ENCODE results near the gene GGA3.
"Not testable (repeated sequence)": the region's sequence is repeated elsewhere in the genome, so short reads cannot be mapped to it uniquely, and the experiment has no call there.

GGA3 gene

GRCh38 chr17:75261336-75262111 lies at the start of gene GGA3, which contains the start of gene MRPS7:
TSS of gene GGA3 (minus strand) at chr17:75261606. CDS start at chr17:75261587, 19 bp downstream.
TSS of gene MRPS7 (plus strand) at chr17:75261879. CDS start at chr17:75261901, 22 bp downstream.
- peak; percentile 96 for DNase-seq (ENCODE audit: low spot score)

DNA sequence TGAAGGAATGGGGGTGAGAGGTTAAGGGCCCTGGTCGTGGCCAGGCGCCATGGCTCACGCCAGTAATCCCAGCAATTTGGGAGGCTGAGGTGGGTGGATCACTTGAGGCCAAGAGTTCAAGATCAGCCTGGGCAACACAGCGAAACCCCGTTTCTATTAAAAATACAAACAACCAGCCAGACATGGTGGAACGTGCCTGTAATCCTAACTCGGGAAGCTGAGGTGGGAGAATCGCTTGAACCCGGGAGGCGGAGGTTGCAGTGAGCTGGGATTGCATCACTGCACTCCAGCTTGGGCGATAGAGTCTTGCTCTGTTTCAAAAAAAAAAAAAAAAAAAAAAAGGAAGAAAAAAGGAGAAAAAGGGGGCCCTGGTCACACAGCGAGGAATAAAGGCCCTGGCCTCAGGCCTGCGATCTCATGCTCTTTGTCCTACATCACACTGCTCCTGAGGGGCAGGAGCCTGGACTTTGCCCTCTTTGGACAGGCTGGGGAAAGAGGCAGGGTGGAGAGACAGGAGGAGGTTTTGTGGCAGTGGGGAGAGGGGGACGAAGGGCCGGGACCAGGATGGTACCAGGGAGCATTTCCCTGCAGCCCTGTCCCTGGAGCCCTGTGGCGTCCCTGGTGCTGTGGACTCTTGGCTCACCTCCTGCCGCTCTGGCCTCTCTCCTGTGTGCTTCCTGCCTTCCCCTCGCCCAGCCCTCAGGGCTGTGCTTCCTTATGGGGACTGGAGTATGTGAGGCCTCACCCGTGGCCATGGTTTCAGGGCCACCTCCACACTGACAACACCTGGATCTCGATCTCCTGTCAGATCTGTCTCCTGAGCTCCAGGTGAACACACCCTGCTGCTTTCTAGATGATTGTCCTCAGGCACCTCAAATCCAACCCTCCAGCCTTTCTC lies 47.6 kb upstream of the GGA3 start:
- no peak for DNase-seq (ENCODE audit: low spot score)

DNA sequence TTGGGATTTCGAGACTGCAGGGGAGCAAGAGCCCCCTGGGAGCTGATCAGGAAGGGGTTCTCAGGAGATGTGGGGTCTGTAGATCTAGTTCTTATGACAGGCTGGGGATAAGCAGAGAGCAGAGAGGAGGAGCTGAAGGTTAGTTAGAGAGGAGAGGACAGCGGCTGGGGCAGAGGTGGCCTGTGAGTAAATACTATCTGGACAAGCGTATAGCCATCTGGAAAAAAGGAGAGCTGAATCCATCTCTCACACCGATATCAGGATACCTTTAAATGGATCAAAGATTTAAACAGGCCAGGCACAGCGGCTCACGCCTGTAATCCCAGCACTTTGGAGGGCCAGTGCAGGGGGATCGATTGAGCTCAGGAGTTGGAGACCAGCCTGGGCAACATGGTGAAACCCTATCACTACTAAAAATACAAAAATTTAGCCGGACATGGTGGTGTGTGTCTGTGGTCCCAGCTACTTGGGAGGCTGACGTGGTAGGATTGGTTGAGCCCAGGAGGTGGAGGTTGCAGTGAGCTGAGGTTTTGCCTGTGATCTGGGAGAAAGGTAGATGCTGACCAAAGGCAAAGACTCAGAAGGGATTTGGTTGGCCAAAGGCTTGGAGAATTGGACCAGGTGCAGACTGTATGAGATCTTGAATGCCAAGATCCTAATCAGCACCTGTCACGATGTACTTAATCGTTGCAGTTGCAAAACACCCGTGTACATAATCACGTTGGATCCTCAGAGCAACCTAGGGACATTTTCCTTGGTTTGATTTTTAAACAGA lies 46.7 kb upstream of the GGA3 start:
- DNase-seq (ENCODE audit: low spot score), result no peak

DNA sequence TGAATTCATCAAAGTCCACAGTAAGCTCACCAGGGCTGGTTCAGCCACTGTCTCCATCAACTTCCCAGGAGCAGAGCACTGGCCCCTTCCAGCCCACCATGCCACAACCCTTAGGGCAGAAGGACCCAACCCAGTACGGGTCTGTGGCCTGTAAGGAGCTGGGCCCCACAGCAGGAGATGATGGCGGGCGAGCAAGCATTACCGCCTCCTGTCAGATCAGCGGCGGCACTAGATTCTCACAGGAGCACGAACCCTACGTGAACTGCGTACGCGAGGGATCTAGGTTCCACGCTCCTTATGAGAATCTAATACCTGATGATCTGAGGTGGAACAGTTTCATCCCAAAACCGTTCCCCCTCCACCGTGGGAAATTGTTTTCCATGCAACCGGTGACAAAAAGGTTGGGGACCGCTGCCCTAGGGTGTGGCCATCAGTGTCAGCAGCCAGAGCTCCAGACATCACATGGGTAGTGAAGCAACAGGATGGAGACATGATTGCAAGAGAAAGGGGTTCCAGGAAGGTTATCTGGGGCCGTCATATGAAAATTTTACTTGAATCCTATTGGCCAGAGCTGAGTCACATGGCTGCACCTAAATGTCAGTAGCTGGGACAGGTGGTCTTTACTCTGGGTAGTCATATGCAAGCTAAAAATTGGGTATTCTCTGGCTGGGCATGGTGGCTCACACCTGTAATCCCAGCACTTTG lies 40.2 kb upstream of the GGA3 start:
- no peak for DNase-seq (ENCODE audit: low spot score)

DNA sequence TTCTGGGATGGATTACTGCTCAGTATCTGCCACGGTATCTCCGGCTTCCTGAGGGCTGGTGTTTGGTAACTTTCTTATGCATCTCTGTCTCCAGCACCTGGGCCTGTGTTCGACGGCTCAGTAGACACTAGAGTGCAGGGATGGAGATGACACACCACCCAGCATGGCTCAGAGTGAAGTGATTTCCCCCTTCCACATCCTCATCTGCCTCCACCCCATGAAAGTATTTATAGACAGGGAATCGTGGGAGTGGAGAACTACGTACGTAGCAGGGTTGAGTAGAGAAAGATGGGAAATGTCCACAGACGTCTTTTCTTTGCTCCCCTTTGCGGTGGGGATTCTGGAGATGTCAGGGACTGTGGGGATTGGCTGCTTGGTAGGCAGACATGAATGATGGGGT lies 39.6 kb upstream of the GGA3 start:
- DNase-seq (ENCODE audit: low spot score), result no peak

DNA sequence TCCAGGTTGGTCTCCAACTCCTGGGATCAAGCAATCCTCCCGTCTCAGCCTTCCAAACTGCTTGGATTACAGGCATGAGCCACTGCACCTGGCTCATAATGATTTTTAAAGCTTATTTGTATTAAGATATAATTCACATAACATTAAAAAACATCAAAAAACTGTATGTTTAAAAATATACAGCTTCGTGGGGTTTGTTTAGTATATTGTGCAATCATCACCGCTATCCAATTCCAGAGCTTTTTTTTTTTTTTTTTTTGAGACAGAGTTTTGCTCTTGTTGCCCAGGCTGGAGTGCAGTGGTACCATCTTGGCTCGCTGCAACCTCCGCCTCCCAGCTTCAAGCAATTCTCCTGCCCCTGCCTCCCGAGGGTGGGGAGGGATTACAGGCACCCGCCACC lies 38.9 kb upstream of the GGA3 start:
- DNase-seq (ENCODE audit: low spot score), result no peak

DNA sequence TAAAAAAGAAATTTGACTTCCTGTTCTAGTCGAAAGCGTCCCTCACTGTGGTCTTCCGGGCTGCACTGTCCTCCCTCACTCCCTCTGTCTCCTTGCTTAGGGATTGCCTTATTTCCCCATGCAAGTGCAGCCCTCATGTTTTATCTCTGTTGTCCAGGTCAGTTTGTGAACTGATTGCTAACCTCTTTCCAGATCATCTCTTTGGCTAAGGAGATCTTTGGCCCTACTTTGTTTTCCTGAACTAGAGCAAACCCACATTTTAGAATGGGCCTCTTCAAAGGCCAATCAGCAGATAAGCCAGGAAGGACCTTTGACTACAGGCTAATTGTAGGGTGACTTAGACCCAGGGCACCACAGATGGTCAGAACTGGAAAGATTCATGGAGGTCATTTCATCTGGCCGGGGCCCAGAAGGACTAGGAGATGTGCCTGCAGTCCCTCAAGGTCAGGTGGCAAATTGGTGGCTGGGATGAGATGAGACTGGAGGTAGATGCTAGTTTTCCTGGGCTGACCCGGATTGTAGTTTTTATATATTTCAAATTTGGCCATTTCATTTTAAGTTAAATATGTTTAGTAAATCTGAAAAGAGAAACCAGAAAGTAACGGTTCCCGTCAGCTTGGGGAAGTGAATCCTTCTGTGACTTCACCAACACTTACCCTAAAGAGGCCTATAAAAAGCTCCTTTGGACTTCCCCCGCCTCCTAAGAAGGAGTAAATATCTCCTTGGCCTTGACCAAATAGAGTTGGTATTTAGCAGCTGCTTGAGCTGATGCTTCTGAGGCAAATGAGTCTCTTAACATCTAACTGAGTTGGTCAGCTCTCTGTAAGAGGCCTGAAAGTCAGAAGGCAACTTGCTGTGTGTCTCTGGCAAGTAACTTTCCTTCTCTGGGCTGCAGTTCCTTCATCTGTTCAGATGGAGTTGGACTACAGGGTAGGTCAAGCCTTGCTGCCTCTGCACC lies 34.1 kb upstream of the GGA3 start:
- peak; percentile 95 for DNase-seq (ENCODE audit: low spot score)

DNA sequence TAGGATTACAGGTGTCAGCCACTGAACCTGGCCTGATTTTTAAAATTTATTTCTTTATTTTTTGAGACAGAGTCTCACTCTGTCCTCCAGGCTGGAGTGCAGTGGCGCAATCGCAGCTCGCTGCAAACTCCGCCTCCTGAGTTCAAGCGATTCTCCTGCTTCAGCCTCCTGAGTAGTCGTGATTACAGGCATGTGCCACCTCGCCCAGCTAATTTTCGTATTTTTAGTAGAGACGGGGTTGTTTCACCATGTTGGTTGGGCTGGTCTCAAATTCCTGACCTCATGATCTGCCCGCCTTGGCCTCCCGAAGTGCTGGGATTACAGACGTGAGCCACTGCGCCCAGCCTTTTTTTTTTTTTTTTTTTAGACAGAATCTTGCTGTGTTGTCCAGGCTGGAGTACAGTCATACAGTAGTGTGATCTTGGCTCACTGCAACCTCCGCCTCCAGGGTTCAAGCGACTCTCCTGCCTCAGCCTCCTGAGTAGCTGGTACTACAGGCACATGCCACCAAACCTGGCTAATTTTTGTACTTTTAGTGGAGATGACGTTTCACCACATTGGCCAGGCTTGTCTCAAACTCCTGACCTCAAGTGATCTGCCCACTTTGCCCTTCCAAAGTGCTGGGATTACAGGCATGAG lies 31.5 kb upstream of the GGA3 start:
- not testable (repeated sequence) for DNase-seq (ENCODE audit: low spot score)

GRCh38 chr17:75289832-75290337 lies 28.5 kb upstream of the GGA3 start:
- peak; percentile 88 for DNase-seq (ENCODE audit: low spot score)

- peak; percentile 99 for DNase-seq (ENCODE audit: low spot score)
Measured at GRCh38 chr17:75289115-75289831, 27.9 kb upstream of the GGA3 start, which contains the start of gene SLC25A19. TSS of gene SLC25A19 (minus strand) at chr17:75289433. CDS start at chr17:75286764, 2,669 bp downstream.

DNA sequence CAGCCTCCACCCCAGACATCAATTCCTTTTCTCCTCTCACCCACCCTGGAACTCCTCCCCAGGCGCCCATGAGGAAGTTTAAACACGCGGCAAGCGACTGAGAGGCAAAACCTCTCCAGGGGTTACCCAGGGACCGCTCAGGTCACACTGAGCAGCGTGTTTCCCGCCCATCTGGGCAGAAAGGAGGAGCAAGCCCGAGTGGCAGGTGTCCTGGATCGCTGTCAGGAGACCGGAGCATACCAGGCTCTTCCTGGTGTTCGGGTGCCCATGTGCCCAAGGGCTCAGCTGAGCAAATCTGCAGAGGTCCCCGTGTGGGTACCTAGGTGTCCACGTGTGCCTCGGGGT lies 27.3 kb upstream of the GGA3 start:
- peak; percentile 85 for DNase-seq (ENCODE audit: low spot score)

DNA sequence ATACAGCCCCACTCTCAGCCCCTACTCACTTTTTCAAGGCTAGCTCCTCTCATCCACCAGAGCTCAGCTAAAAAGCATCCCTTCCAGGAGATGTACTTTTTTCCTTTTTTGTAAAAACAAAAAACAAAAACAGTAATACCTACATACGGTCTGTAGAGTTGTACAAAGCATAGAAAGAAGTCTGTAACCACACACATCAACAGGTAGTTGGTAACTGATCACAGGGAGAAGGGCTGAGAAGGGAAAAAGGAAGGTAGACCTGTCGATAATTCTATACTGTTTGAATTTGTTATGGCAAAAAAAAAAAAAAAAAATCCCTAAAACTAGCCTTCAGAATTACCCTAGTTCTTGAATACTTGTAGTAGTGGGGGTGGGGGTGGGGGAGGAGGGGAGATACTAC lies 27.0 kb upstream of the GGA3 start:
- DNase-seq (ENCODE audit: low spot score), result no peak

DNA sequence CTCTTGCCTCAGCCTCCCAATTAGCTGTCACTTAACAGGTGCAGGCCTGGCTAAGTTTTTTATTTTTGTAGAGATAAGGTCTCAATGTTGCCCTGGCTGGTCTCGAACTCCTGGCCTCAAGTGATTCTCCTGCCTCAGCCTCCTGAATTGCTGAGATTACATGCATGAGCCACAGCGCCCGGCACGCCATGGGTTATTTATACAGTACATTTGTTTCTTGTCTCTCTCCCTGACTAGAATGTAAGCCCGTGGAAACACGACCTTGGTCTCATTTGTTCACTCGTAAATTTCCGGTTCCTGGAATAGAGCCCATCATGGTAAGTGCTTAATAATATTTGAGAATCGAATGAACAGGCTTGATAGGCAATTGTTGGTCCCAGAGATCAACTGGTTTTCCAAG lies 25.8 kb upstream of the GGA3 start:
- no peak for DNase-seq (ENCODE audit: low spot score)

GRCh38 chr17:75285123-75285522 lies 23.7 kb upstream of the GGA3 start:
- DNase-seq (ENCODE audit: low spot score), result no peak

DNA sequence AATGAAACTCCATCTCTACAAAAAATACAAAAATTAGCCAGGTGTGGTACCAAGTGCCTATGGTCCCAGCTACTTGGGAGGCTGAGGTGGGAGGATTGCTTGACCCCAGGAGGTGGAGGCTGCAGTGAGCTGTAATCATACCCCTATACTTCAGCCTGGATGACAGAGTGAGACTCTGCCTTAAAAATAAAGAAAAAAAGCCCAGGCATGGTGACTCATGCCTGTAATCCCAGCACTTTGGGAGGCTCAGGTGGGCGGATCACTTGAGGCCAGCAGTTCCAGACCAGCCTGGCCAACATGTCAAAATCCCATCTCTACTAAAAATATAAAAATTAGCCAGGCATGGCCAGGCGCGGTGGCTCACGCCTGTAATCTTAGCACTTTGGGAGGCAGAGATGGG lies 18.8 kb upstream of the GGA3 start:
- not testable (repeated sequence) for DNase-seq (ENCODE audit: low spot score)

- DNase-seq (ENCODE audit: low spot score), result no peak
Measured at GRCh38 chr17:75277664-75278071, 16.3 kb upstream of the GGA3 start.

- DNase-seq (ENCODE audit: low spot score), result no peak
Measured at GRCh38 chr17:75273977-75274708, 12.7 kb upstream of the GGA3 start.

DNA sequence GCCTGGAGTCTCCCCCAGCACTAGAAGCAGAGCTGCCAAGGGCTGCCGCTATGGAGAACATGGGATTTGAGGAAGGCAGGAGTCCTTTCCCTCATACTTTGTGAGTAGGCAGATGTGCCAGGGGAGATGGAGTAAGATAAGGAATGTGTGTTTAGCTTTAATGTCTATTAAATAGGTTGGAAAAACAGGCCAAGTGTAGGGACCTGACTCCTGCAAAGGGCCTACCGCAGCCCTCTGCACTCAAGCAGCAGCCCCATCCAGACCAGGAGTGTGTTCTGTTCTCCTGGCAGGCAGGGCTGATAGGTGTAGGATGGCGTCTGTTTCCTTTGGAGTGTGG lies 11.4 kb upstream of the GGA3 start:
- DNase-seq (ENCODE audit: low spot score), result no peak

Measured in NAMALWA (cell line).